ENCODE measurements around the gene MBD2. TPM values are rescaled to one million over a fixed set of nuclear protein-coding genes. Genes with fewer than 3 reads are reported as not detected.

The MBD2 gene
- total RNA-seq, 2 experiments from 2014 or later = 39.2 to 176 TPM

- ChIA-PET CTCF (ENCODE audit: unreplicated experiment) (interaction anchor here (0.7 kb wide), 1 partner anchor 13 kb away, joined by 3 read pairs; no protein-coding TSS in a partner anchor), POLR2A (interaction anchor here (0.5 to 1.9 kb wide), 10 partner anchors 9 to 96 kb away, joined by 3 to 14 read pairs (median 4); partner anchors contain the start of genes MBD2 and POLI)
- Histone ChIP-seq H4K20me1 (ENCODE audit: insufficient read depth, low read length) (no peaks in the 10 kb centered on the region), H3K36me3 (ENCODE audit: insufficient read depth, low read length) (no peaks in the 10 kb centered on the region; the same call in 1 of the 2 replicates), H3K9me2 (ENCODE audit: insufficient read depth, low read length) (no peaks in the 10 kb centered on the region), H3K4me1 (ENCODE audit: insufficient read depth, low read length, poor library complexity, severe bottlenecking) (peaks cover 46% of the 10 kb centered on the region), H3K79me2 (ENCODE audit: insufficient read depth, low read depth, low read length) (no peaks in the 10 kb centered on the region), H3K27ac (ENCODE audit: low read depth, low read length, poor library complexity, severe bottlenecking) (peak overlapping the region; percentile 83), H3K4me2 (ENCODE audit: low read length) (peak overlapping the region; percentile 68), H3K9me3 (ENCODE audit: low read length) (no peaks in the 10 kb centered on the region), H3K4me3 (ENCODE audit: low read depth, low read length, poor library complexity, severe bottlenecking) (peak overlapping the region; percentile 26), H2AFZ (ENCODE audit: low read length) (peak overlapping the region; percentile 93)
- BruUV-seq (replicated peaks) = TSS peak; percentile 85
- intact Hi-C loops (cut with micrococcal nuclease; ENCODE audit: unreplicated experiment) = loop anchor here (1.0 kb wide), 1 partner anchor 22 kb away; the partner anchor contains the start of gene POLI
- DNase-seq (ENCODE audit: low spot score) = peak; percentile 13
- TF ChIP-seq, protein P1, sequence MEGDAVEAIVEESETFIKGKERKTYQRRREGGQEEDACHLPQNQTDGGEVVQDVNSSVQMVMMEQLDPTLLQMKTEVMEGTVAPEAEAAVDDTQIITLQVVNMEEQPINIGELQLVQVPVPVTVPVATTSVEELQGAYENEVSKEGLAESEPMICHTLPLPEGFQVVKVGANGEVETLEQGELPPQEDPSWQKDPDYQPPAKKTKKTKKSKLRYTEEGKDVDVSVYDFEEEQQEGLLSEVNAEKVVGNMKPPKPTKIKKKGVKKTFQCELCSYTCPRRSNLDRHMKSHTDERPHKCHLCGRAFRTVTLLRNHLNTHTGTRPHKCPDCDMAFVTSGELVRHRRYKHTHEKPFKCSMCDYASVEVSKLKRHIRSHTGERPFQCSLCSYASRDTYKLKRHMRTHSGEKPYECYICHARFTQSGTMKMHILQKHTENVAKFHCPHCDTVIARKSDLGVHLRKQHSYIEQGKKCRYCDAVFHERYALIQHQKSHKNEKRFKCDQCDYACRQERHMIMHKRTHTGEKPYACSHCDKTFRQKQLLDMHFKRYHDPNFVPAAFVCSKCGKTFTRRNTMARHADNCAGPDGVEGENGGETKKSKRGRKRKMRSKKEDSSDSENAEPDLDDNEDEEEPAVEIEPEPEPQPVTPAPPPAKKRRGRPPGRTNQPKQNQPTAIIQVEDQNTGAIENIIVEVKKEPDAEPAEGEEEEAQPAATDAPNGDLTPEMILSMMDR (conservative IDR thresholded peaks at IDR 0.05; ENCODE audit: low read length) = no peak
- no peak for TF ChIP-seq EZH2phosphoT487 (IDR thresholded peaks at IDR 0.05; ENCODE audit: borderline replicate concordance, low read depth, low read length)
Measured at GRCh38 chr18:54247511-54248175, 23.2 kb upstream of the MBD2 start.

GRCh38 chr18:54242327-54242726 lies 17.9 kb upstream of the MBD2 start:
- no peak for DNase-seq (ENCODE audit: low spot score)
- Histone ChIP-seq H3K36me3 (ENCODE audit: insufficient read depth, low read length) (no peaks in the 10 kb centered on the region), H3K4me2 (ENCODE audit: low read length) (no peak overlapping the region), H3K4me3 (ENCODE audit: low read depth, low read length, poor library complexity, severe bottlenecking) (no peak overlapping the region), H3K9me2 (ENCODE audit: insufficient read depth, low read length) (no peaks in the 10 kb centered on the region), H3K4me1 (ENCODE audit: insufficient read depth, low read length, poor library complexity, severe bottlenecking) (peaks cover 33% of the 10 kb centered on the region), H3K79me2 (ENCODE audit: insufficient read depth, low read depth, low read length) (no peaks in the 10 kb centered on the region), H4K20me1 (ENCODE audit: insufficient read depth, low read length) (no peaks in the 10 kb centered on the region), H2AFZ (ENCODE audit: low read length) (no peak overlapping the region), H3K27ac (ENCODE audit: low read depth, low read length, poor library complexity, severe bottlenecking) (no peak overlapping the region), H3K9me3 (ENCODE audit: low read length) (no peaks in the 10 kb centered on the region)
- ChIA-PET POLR2A (no interaction called here), CTCF (ENCODE audit: unreplicated experiment) (no interaction called here)
- intact Hi-C loops (cut with micrococcal nuclease; ENCODE audit: unreplicated experiment) = no loop called here
- no peak for TF ChIP-seq EZH2phosphoT487 (IDR thresholded peaks at IDR 0.05; ENCODE audit: borderline replicate concordance, low read depth, low read length)
- TF ChIP-seq, protein P1 (conservative IDR thresholded peaks at IDR 0.05; ENCODE audit: low read length) = no peak
- BruUV-seq (replicated peaks) = no TSS peak

GRCh38 chr18:54241483-54241882 lies 17.0 kb upstream of the MBD2 start:
- Histone ChIP-seq H3K9me2 (ENCODE audit: insufficient read depth, low read length) (no peaks in the 10 kb centered on the region), H3K27ac (ENCODE audit: low read depth, low read length, poor library complexity, severe bottlenecking) (no peak overlapping the region), H4K20me1 (ENCODE audit: insufficient read depth, low read length) (no peaks in the 10 kb centered on the region), H2AFZ (ENCODE audit: low read length) (no peak overlapping the region), H3K4me2 (ENCODE audit: low read length) (no peak overlapping the region), H3K79me2 (ENCODE audit: insufficient read depth, low read depth, low read length) (no peaks in the 10 kb centered on the region), H3K4me3 (ENCODE audit: low read depth, low read length, poor library complexity, severe bottlenecking) (no peak overlapping the region), H3K9me3 (ENCODE audit: low read length) (no peaks in the 10 kb centered on the region), H3K36me3 (ENCODE audit: insufficient read depth, low read length) (no peaks in the 10 kb centered on the region), H3K4me1 (ENCODE audit: insufficient read depth, low read length, poor library complexity, severe bottlenecking) (peaks cover 25% of the 10 kb centered on the region)
- ChIA-PET POLR2A (interaction anchor here (0.8 to 3.1 kb wide), 3 partner anchors 10 to 97 kb away, joined by 3 to 14 read pairs (median 3); no protein-coding TSS in a partner anchor), CTCF (ENCODE audit: unreplicated experiment) (interaction anchor here (0.9 kb wide), 1 partner anchor 10 kb away, joined by 3 read pairs; no protein-coding TSS in a partner anchor)
- intact Hi-C loops (cut with micrococcal nuclease; ENCODE audit: unreplicated experiment) = no loop called here
- no peak for DNase-seq (ENCODE audit: low spot score)
- no peak for TF ChIP-seq EZH2phosphoT487 (IDR thresholded peaks at IDR 0.05; ENCODE audit: borderline replicate concordance, low read depth, low read length)
- TF ChIP-seq, protein P1 (conservative IDR thresholded peaks at IDR 0.05; ENCODE audit: low read length) = no peak
- no TSS peak for BruUV-seq (replicated peaks)
